BLaER1 (cell line): ENCODE measurements around the gene ARTN.

Experiments
- H3K27ac ChIP-seq: shearing (Covaris generic); formaldehyde crosslinking; 2 replicates; pipeline ENCODE4 v1.8.1; 2022
- H3K27me3 ChIP-seq: shearing (Covaris generic); formaldehyde crosslinking; 2 replicates; pipeline ENCODE4 v1.8.1; 2022
- H3K36me3 ChIP-seq: shearing (Covaris generic); formaldehyde crosslinking; 2 replicates; pipeline ENCODE4 v1.8.1; 2022
- H3K4me1 ChIP-seq: shearing (Covaris generic); formaldehyde crosslinking; 2 replicates; pipeline ENCODE4 v1.8.1; 2022
- H3K4me2 ChIP-seq: shearing (Covaris generic); formaldehyde crosslinking; 2 replicates; pipeline ENCODE4 v1.8.1; 2022
- H3K4me3 ChIP-seq: shearing (Covaris generic); formaldehyde crosslinking; 2 replicates; pipeline ENCODE4 v1.8.1; 2022
- H3K9ac ChIP-seq: shearing (Covaris generic); formaldehyde crosslinking; 2 replicates; pipeline ENCODE4 v1.8.1; 2022
- H3K9me3 ChIP-seq: shearing (Covaris generic); formaldehyde crosslinking; 2 replicates; pipeline ENCODE4 v1.8.1; 2022
- H4K20me1 ChIP-seq: shearing (Covaris generic); formaldehyde crosslinking; 2 replicates; pipeline ENCODE4 v1.8.1; 2022
- Cebpa-rat ChIP-seq: shearing (Covaris generic); IDR thresholded peaks from 2 replicates; pipeline ENCODE4 v1.8.1; 2022

Gene ARTN, protein sequence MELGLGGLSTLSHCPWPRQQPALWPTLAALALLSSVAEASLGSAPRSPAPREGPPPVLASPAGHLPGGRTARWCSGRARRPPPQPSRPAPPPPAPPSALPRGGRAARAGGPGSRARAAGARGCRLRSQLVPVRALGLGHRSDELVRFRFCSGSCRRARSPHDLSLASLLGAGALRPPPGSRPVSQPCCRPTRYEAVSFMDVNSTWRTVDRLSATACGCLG

DNA sequence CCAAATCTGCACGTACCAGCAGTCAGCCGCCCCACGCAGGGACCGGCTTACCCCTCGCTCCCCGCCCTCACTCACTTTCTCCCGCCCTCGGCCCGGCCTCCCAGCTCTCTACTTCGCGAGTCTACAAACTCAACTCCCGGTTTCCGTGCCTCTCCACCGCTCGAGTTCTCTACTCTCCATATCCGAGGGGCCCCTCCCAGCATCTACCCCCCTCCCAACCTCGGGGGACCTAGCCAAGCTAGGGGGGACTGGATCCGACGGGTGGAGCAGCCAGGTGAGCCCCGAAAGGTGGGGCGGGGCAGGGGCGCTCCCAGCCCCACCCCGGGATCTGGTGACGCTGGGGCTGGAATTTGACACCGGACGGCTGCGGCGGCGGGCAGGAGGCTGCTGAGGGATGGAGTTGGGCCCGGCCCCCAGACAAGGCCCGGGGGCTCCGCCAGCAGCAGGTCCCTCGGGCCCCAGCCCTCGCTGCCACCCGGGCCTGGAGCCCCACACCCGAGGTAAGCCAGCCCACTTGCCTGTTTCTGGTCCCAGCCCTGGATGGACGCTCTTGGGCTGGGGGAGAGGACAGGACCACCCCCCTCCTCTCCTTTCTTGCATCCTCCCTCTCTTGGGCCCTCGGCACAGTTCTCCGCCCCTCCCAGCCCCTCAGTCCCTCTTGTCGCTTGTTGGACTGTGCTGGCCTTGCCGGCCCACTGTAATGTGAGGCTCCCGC lies at the start of gene ARTN:
TSS of gene ARTN (plus strand) at position 416 of the 715 bp plus-strand sequence. CDS start 1,856 bp downstream, outside the sequence.
- H3K9me3 ChIP-seq, result no peaks in the 10 kb centered on the region
- 0 out of 2 replicates have a peak within 1 kb of the TSS, but pooled peaks have one; percentile 33 for H3K9ac ChIP-seq
- peaks cover 47% of the 10 kb centered on the region for H4K20me1 ChIP-seq
- H3K4me2 ChIP-seq, result peak within 1 kb of the TSS; percentile 71
- H3K27me3 ChIP-seq, result peaks cover 65% of the 10 kb centered on the region
- no peak for TF ChIP-seq Cebpa-rat
- peaks cover 47% of the 10 kb centered on the region for H3K4me1 ChIP-seq
- H3K4me3 ChIP-seq, result peak within 1 kb of the TSS; percentile 43; the same call in 1 of the 2 replicates
- H3K27ac ChIP-seq, result no peak within 1 kb of the TSS
- peaks cover 28% of the 10 kb centered on the region for H3K36me3 ChIP-seq

- Histone ChIP-seq H3K4me2 (peak overlapping the region; percentile 58), H4K20me1 (no peaks in the 10 kb centered on the region), H3K27ac (peak overlapping the region; percentile 57), H3K36me3 (peaks cover 32% of the 10 kb centered on the region), H3K4me1 (peaks cover 48% of the 10 kb centered on the region), H3K9ac (no peak overlapping the region), H3K9me3 (no peaks in the 10 kb centered on the region), H3K27me3 (no peaks in the 10 kb centered on the region), H3K4me3 (no peak overlapping the region)
- TF ChIP-seq Cebpa-rat, result no peak
These were observed 48.3 kb upstream of the ARTN start for GRCh38 chr1:43885279-43885801.

GRCh38 chr1:43887748-43888147 lies 45.9 kb upstream of the ARTN start:
- H3K27ac ChIP-seq, result no peak overlapping the region

GRCh38 chr1:43890815-43891214 lies 42.8 kb upstream of the ARTN start:
- Histone ChIP-seq H3K9ac (no peak overlapping the region), H3K9me3 (no peaks in the 10 kb centered on the region), H3K27ac (no peak overlapping the region), H3K27me3 (no peaks in the 10 kb centered on the region), H3K4me1 (peaks cover 33% of the 10 kb centered on the region), H3K36me3 (peaks cover 35% of the 10 kb centered on the region), H3K4me2 (no peak overlapping the region), H3K4me3 (no peak overlapping the region), H4K20me1 (no peaks in the 10 kb centered on the region)
- TF ChIP-seq Cebpa-rat, result no peak

More at GRCh38 chr1:43887748-43888147, 45.9 kb upstream of the ARTN start:
- Histone ChIP-seq H3K4me3 (no peak overlapping the region), H3K27me3 (no peaks in the 10 kb centered on the region), H3K9ac (no peak overlapping the region), H3K4me1 (peaks cover 45% of the 10 kb centered on the region), H3K9me3 (no peaks in the 10 kb centered on the region), H3K4me2 (no peak overlapping the region), H3K36me3 (peaks cover 32% of the 10 kb centered on the region), H4K20me1 (no peaks in the 10 kb centered on the region)
- TF ChIP-seq Cebpa-rat, result no peak

DNA sequence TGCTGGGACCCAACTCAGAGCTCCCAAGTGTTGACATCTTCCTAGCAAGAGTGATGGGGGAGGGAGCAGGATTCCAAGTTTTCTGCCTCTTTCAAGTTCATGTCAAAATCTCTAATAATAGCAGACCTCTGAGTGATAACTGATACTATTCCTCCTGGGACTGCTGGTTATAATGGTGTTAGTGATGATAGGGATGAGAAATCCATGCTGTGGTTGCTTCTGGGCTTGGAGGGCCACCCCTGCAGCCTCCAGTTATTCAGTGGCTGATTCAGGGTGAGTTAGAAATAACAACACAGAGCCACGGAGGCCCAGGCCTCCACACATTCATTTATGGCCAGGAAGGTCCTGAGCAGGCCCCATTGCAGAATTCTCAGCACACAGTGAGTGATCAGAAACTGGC lies 40.6 kb upstream of the ARTN start:
- TF ChIP-seq Cebpa-rat, result no peak
- Histone ChIP-seq H3K4me3 (no peak overlapping the region), H3K27ac (no peak overlapping the region), H3K9ac (no peak overlapping the region), H3K36me3 (peaks cover 43% of the 10 kb centered on the region), H3K9me3 (no peaks in the 10 kb centered on the region), H3K4me2 (peak overlapping the region; percentile 3; the same call in 1 of the 2 replicates), H4K20me1 (no peaks in the 10 kb centered on the region), H3K4me1 (peaks cover 25% of the 10 kb centered on the region), H3K27me3 (no peaks in the 10 kb centered on the region)

- Histone ChIP-seq H3K9me3 (no peaks in the 10 kb centered on the region), H3K36me3 (peaks cover 85% of the 10 kb centered on the region), H3K27ac (no peak overlapping the region), H3K4me1 (peaks cover 37% of the 10 kb centered on the region), H3K27me3 (no peaks in the 10 kb centered on the region), H3K9ac (no peak overlapping the region), H3K4me3 (no peak overlapping the region), H4K20me1 (no peaks in the 10 kb centered on the region), H3K4me2 (no peak overlapping the region)
- no peak for TF ChIP-seq Cebpa-rat
These were observed 34.6 kb upstream of the ARTN start for GRCh38 chr1:43898981-43899380.

GRCh38 chr1:43900386-43900785 lies 33.2 kb upstream of the ARTN start:
- peaks cover 42% of the 10 kb centered on the region for H3K4me1 ChIP-seq
- H3K27ac ChIP-seq, result no peak overlapping the region
- peaks cover 71% of the 10 kb centered on the region for H3K36me3 ChIP-seq
- H3K9me3 ChIP-seq, result no peaks in the 10 kb centered on the region
- no peak for TF ChIP-seq Cebpa-rat
- no peak overlapping the region for H3K9ac ChIP-seq
- H3K4me3 ChIP-seq, result no peak overlapping the region
- no peak overlapping the region for H3K4me2 ChIP-seq
- H3K27me3 ChIP-seq, result no peaks in the 10 kb centered on the region
- H4K20me1 ChIP-seq, result no peaks in the 10 kb centered on the region

DNA sequence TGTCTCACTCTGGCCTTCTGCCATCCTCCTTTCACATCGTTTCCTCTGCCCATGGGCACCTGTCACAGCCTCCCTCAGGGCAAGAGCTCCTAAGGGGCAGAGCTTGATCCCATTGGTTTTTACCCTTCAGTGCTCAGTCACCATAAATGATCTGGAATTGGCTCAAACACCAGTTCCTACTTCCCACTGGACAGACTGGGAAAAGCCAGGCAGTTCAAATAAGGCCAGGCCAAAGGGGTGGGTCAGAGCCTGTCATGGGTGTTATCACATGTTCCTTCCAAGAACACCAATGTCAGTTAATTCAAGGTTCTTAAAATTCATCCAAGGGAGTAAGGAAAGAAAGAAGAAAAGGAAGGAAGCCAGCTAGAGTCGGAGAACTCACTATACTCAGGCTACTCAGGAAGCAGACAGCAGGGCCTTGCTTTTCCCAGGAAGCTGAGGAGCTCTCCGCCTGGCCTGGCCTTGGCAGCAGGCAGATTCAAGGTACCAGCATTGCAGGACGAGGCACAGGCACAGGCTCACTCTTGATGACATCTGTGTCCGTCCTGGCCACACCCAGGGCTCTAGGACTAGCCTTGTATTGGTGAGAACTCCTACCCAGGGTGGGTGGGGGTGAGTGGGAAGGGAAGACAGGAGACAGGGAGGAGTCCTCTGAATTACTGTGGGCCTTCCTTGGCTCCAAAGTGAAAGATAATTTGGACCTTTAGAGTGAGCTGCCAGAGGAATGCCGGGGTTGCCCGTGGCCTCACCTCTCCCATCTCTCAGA lies 32.2 kb upstream of the ARTN start:
- peak overlapping the region; percentile 69 for H3K27ac ChIP-seq
- TF ChIP-seq Cebpa-rat, result no peak
- peaks cover 42% of the 10 kb centered on the region for H3K4me1 ChIP-seq
- no peak overlapping the region for H3K9ac ChIP-seq
- peaks cover 61% of the 10 kb centered on the region for H3K36me3 ChIP-seq
- H3K9me3 ChIP-seq, result no peaks in the 10 kb centered on the region
- H4K20me1 ChIP-seq, result no peaks in the 10 kb centered on the region
- no peak overlapping the region for H3K4me2 ChIP-seq
- H3K4me3 ChIP-seq, result no peak overlapping the region
- H3K27me3 ChIP-seq, result no peaks in the 10 kb centered on the region

- Histone ChIP-seq H3K27ac (peak overlapping the region; percentile 69), H3K4me3 (no peak overlapping the region), H3K4me1 (peaks cover 42% of the 10 kb centered on the region), H3K9ac (peak overlapping the region; percentile 57; the same call in 1 of the 2 replicates), H3K27me3 (no peaks in the 10 kb centered on the region), H3K4me2 (peak overlapping the region; percentile 79), H3K36me3 (peaks cover 57% of the 10 kb centered on the region), H3K9me3 (no peaks in the 10 kb centered on the region), H4K20me1 (no peaks in the 10 kb centered on the region)
- TF ChIP-seq Cebpa-rat, result no peak
These were observed 31.4 kb upstream of the ARTN start for GRCh38 chr1:43902058-43902831.
